Measurements from ENCODE around the gene ANO9. TPM values are rescaled to one million over a fixed set of nuclear protein-coding genes. Genes with fewer than 3 reads are reported as not detected.
"Not testable (repeated sequence)": the region's sequence is repeated elsewhere in the genome, so short reads cannot be mapped to it uniquely, and the experiment has no call there.

Gene ANO9
- total and polyA plus RNA-seq, 2 donors (not counting 1 experiment from before 2014, with no cell fraction given), result not detected

DNA sequence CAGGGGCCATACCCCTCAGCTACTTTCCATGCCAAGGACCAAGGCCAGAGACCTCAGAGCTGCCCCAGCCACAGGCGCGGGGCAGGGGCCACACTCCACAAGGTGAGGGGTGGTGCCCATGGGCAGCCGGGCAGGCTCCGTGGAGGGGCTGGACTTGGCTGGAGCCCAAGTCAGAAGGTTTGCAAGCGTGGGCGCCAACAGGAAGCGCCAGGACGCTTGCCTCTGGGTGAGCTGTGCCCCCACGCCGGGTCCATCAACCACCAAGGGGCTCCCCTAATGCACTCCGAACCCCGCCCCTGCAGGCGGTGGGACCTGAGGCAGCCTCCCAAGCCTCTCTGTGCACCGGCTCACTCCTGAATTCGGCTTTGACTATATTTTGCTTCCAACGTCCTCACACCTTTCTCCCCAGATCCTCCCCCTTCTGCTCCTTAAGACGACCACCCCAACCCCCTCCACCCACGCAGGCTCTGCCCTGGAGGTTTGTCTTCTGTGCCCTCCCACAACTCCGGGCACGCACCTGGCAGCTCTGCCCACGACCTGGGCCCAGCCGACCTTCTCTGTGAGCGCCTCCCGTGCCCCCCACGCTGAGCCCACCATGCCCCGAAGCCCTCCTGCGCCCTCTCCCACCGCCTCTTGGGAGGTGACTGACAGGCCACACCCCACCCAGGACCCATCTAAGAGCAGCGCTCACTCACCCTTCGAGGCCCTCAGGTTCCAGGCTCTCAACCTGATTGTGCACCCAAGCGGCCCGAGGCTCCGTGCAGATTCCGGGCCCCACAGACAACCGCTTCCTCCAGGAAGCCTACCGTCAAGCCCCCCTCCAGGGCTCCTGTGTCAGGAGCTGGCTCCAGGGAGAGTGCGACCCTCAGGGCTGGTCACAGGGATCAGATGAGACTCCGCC lies 50.4 kb downstream of the ANO9 start:
- H3K9me3 ChIP-seq (ENCODE audit: control insufficient read depth, insufficient read depth, low read depth, low read length), result no peaks in the 10 kb centered on the region
- H2AFZ ChIP-seq (ENCODE audit: low read length), result no peak overlapping the region
- no peak overlapping the region for H3K4me3 ChIP-seq (replicated peaks in 1 of 4; ENCODE audit: control extremely low read depth in 1 of 4, insufficient read depth in 1 of 4, low read depth in 3 of 4, low read length in 4 of 4)
- H3K27ac ChIP-seq (ENCODE audit: insufficient read depth, low read length), result no peak overlapping the region
- no peak overlapping the region for H3K9ac ChIP-seq (ENCODE audit: insufficient read depth, low read length)
- peaks cover 4% of the 10 kb centered on the region for H3K27me3 ChIP-seq (ENCODE audit: control insufficient read depth, insufficient read depth, low read length)
- no peak overlapping the region for H3K4me2 ChIP-seq (ENCODE audit: extremely low read depth, insufficient read depth, low read length)
- no peaks in the 10 kb centered on the region for H4K20me1 ChIP-seq (ENCODE audit: control insufficient read depth, extremely low read depth, insufficient read depth, low read length)
- H3K36me3 ChIP-seq (ENCODE audit: control insufficient read depth, insufficient read depth, low read length), result no peaks in the 10 kb centered on the region
- H3K4me1 ChIP-seq (ENCODE audit: control insufficient read depth, extremely low read depth, insufficient read depth, low read length), result peaks cover 10% of the 10 kb centered on the region
- no peaks in the 10 kb centered on the region for H3K79me2 ChIP-seq (ENCODE audit: control insufficient read depth, insufficient read depth, low read length)
- no peak for TF ChIP-seq EZH2 (IDR thresholded peaks at IDR 0.05; ENCODE audit: low read length, missing control alignments)
- TF ChIP-seq, protein P1, sequence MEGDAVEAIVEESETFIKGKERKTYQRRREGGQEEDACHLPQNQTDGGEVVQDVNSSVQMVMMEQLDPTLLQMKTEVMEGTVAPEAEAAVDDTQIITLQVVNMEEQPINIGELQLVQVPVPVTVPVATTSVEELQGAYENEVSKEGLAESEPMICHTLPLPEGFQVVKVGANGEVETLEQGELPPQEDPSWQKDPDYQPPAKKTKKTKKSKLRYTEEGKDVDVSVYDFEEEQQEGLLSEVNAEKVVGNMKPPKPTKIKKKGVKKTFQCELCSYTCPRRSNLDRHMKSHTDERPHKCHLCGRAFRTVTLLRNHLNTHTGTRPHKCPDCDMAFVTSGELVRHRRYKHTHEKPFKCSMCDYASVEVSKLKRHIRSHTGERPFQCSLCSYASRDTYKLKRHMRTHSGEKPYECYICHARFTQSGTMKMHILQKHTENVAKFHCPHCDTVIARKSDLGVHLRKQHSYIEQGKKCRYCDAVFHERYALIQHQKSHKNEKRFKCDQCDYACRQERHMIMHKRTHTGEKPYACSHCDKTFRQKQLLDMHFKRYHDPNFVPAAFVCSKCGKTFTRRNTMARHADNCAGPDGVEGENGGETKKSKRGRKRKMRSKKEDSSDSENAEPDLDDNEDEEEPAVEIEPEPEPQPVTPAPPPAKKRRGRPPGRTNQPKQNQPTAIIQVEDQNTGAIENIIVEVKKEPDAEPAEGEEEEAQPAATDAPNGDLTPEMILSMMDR (conservative IDR thresholded peaks at IDR 0.05 in 1 of 2, IDR thresholded peaks at IDR 0.05 in 1 of 2; ENCODE audit: low read depth in 1 of 2, low read length in 2 of 2), result no peak
- no peak for DNase-seq (ENCODE audit: low read depth in 2 of 2)

DNA sequence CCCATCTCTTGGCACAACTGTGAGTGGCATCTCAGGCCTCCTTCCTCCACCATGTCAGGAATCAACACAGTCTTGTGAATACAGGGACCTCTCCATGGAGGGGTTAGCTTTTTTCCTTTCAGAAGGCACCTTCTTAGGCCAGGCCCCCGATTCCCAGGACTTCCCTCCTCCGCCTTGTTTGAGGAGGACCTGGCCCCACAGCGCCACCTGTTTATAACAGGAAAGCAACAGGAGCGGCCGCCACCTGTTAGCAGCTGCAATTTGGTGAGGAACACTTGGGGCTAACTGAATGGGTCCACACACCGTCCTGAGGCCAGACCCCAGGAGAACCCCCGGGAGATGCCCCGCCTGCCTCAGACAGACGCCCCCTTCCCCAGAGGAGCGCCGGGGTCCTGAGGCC lies 51.6 kb downstream of the ANO9 start:
- Histone ChIP-seq H3K4me3 (replicated peaks in 1 of 4; ENCODE audit: control extremely low read depth in 1 of 4, insufficient read depth in 1 of 4, low read depth in 3 of 4, low read length in 4 of 4) (no peak overlapping the region), H3K9me3 (ENCODE audit: control insufficient read depth, insufficient read depth, low read depth, low read length) (no peaks in the 10 kb centered on the region), H4K20me1 (ENCODE audit: control insufficient read depth, extremely low read depth, insufficient read depth, low read length) (no peaks in the 10 kb centered on the region), H3K4me2 (ENCODE audit: extremely low read depth, insufficient read depth, low read length) (no peak overlapping the region), H3K36me3 (ENCODE audit: control insufficient read depth, insufficient read depth, low read length) (no peaks in the 10 kb centered on the region), H3K4me1 (ENCODE audit: control insufficient read depth, extremely low read depth, insufficient read depth, low read length) (peaks cover 10% of the 10 kb centered on the region), H3K9ac (ENCODE audit: insufficient read depth, low read length) (no peak overlapping the region), H3K79me2 (ENCODE audit: control insufficient read depth, insufficient read depth, low read length) (no peaks in the 10 kb centered on the region), H2AFZ (ENCODE audit: low read length) (no peak overlapping the region), H3K27me3 (ENCODE audit: control insufficient read depth, insufficient read depth, low read length) (peaks cover 4% of the 10 kb centered on the region), H3K27ac (ENCODE audit: insufficient read depth, low read length) (no peak overlapping the region)
- no peak for DNase-seq (ENCODE audit: low read depth in 2 of 2)
- no peak for TF ChIP-seq EZH2 (IDR thresholded peaks at IDR 0.05; ENCODE audit: low read length, missing control alignments)
- TF ChIP-seq, protein P1 (conservative IDR thresholded peaks at IDR 0.05 in 1 of 2, IDR thresholded peaks at IDR 0.05 in 1 of 2; ENCODE audit: low read depth in 1 of 2, low read length in 2 of 2), result no peak

- not testable (repeated sequence) for H3K4me3 ChIP-seq (replicated peaks in 1 of 4; ENCODE audit: control extremely low read depth in 1 of 4, insufficient read depth in 1 of 4, low read depth in 3 of 4, low read length in 4 of 4); H3K4me2 ChIP-seq (ENCODE audit: extremely low read depth, insufficient read depth, low read length); H3K9me3 ChIP-seq (ENCODE audit: control insufficient read depth, insufficient read depth, low read depth, low read length); H3K36me3 ChIP-seq (ENCODE audit: control insufficient read depth, insufficient read depth, low read length); H3K9ac ChIP-seq (ENCODE audit: insufficient read depth, low read length); H3K27me3 ChIP-seq (ENCODE audit: control insufficient read depth, insufficient read depth, low read length); H3K4me1 ChIP-seq (ENCODE audit: control insufficient read depth, extremely low read depth, insufficient read depth, low read length); H3K27ac ChIP-seq (ENCODE audit: insufficient read depth, low read length); H2AFZ ChIP-seq (ENCODE audit: low read length); H4K20me1 ChIP-seq (ENCODE audit: control insufficient read depth, extremely low read depth, insufficient read depth, low read length); H3K79me2 ChIP-seq (ENCODE audit: control insufficient read depth, insufficient read depth, low read length); DNase-seq (ENCODE audit: low read depth in 2 of 2)
Observed at GRCh38 chr11:389369-389768, 52.4 kb downstream of the ANO9 start.

All from fibroblast of lung (primary cell).